ENCODE measurements around the gene CYLD.

GRCh38 chr16:50828164-50828702 is 86.3 kb downstream of the CYLD start:
- TF ChIP-seq CTCF (IDR thresholded peaks at IDR 0.05; ENCODE audit: low read depth, low read length) (no peak), EZH2phosphoT487 (IDR thresholded peaks at IDR 0.05; ENCODE audit: low read depth) (no peak)

Data from OCI-LY3 (cell line).